ENCODE results near the gene CWC27.

The CWC27 gene

GRCh38 chr5:65035211-65036206, 266.8 kb downstream of the CWC27 start (continued):
- TF ChIP-seq ZFP41 (tag by site-specific recombination; IDR thresholded peaks at IDR 0.05; ENCODE audit: borderline replicate concordance) (no peak), ZNF341 (tag by site-specific recombination; IDR thresholded peaks at IDR 0.05; ENCODE audit: low read depth) (peak; percentile 93), ZFP69B (tag by site-specific recombination; IDR thresholded peaks at IDR 0.05) (peak; percentile 84), ZNF571 (tag by site-specific recombination; IDR thresholded peaks at IDR 0.05) (no peak), KLF7 (tag by site-specific recombination; IDR thresholded peaks at IDR 0.05; ENCODE audit: borderline replicate concordance) (peak; percentile 19; the same call in 1 of the 2 replicates), ZNF292 (tag by site-specific recombination; IDR thresholded peaks at IDR 0.05; ENCODE audit: borderline replicate concordance, low read depth) (no peak), IKZF3 (tag by site-specific recombination; IDR thresholded peaks at IDR 0.05) (peak; percentile 99), ZNF449 (tag by site-specific recombination; IDR thresholded peaks at IDR 0.05) (peak; percentile 84), ZFP37 (tag by site-specific recombination; IDR thresholded peaks at IDR 0.05) (peak; percentile 92), ZNF202 (tag by site-specific recombination; IDR thresholded peaks at IDR 0.05; ENCODE audit: borderline replicate concordance) (no peak), ZNF654 (tag by site-specific recombination; IDR thresholded peaks at IDR 0.05; ENCODE audit: low read depth) (no peak), ZNF76 (tag by site-specific recombination; IDR thresholded peaks at IDR 0.05; ENCODE audit: borderline replicate concordance, low read depth) (peak; percentile 80; the same call in 1 of the 2 replicates), ZNF791 (tag by site-specific recombination; IDR thresholded peaks at IDR 0.05) (no peak), ZNF530 (tag by site-specific recombination; IDR thresholded peaks at IDR 0.05; ENCODE audit: low read depth) (no peak), ZNF398 (tag by site-specific recombination; IDR thresholded peaks at IDR 0.05) (peak; percentile 90), ZNF555 (tag by site-specific recombination; conservative IDR thresholded peaks at IDR 0.05) (no peak), ZNF221 (tag by site-specific recombination; IDR thresholded peaks at IDR 0.05; ENCODE audit: borderline replicate concordance) (0 out of 2 replicates have a peak, but pooled peaks have one; percentile 83)

- Histone ChIP-seq H3K9me3 (ENCODE audit: control insufficient read depth, insufficient read depth, low read depth, low read length) (no peaks in the 10 kb centered on the region), H3K4me3 (ENCODE audit: low read depth, low read length) (no peak overlapping the region), H3K36me3 (ENCODE audit: control insufficient read depth in 2 of 2, insufficient read depth in 1 of 2, low read length in 2 of 2) (no peaks in the 10 kb centered on the region), H3K4me1 (ENCODE audit: control insufficient read depth, insufficient read depth, low read length) (no peaks in the 10 kb centered on the region; the same call in 1 of the 2 replicates), H3K27ac (ENCODE audit: extremely low read depth, low read depth, low read length) (no peak overlapping the region)
- peak; percentile 66; the same call in 1 of the 2 replicates for TF ChIP-seq PRDM1 (tag by site-specific recombination; IDR thresholded peaks at IDR 0.05)
- no peak for TF ChIP-seq ZNF19 (tag by site-specific recombination; IDR thresholded peaks at IDR 0.05; ENCODE audit: low read depth)
- TF ChIP-seq ZNF654 (tag by site-specific recombination; IDR thresholded peaks at IDR 0.05; ENCODE audit: low read depth): peak; percentile 38
- TF ChIP-seq IKZF3 (tag by site-specific recombination; IDR thresholded peaks at IDR 0.05): peak; percentile 57
- ChIA-PET CTCF (interaction anchor here (0.6 to 2.1 kb wide), 15 partner anchors 8 to 299 kb away, joined by 3 to 9 read pairs (median 4); no protein-coding TSS in a partner anchor), POLR2A (interaction anchor here (0.8 kb wide), 1 partner anchor 160 kb away, joined by 4 read pairs; no protein-coding TSS in a partner anchor)
These were observed 269.4 kb downstream of the CWC27 start for GRCh38 chr5:65037831-65038815.
